Esophagus squamous epithelium (tissue), 5 donors: Measurements from ENCODE around the gene APOBEC3A. TPM values are rescaled to one million over a fixed set of nuclear protein-coding genes. Genes with fewer than 3 reads are reported as not detected.

Experiments
- DNase-seq: peaks from one replicate; lab custom pipeline; 2025; lab: John Stamatoyannopoulos, UW
- H3K27ac ChIP-seq, 4 donors: fragments of 200-600 bp; sonication (generic); one replicate each; pipeline ENCODE4 v1.5.1; 2016 to 2019; ENCODE audit warnings: mild to moderate bottlenecking in 1 of 4
- H3K27me3 ChIP-seq, 4 donors: fragments of 200-600 bp; sonication (generic); 1 replicate in 3 of 4; 2 replicates in 1 of 4; pipeline versions ENCODE4 v1.5.1 to v1.6.0; 2017 to 2021; ENCODE audit warnings: antibody characterized with exemption in 1 of 4
- H3K36me3 ChIP-seq, 3 donors: fragments of 200-600 bp; sonication (generic); one replicate each; pipeline ENCODE4 v1.5.1; 2016 to 2019
- H3K4me1 ChIP-seq, 3 donors: fragments of 200-600 bp; sonication (generic); one replicate each; pipeline ENCODE4 v1.5.1; 2017 to 2019
- H3K4me3 ChIP-seq, 4 donors: fragments of 200-600 bp; sonication (generic); 1 replicate in 3 of 4; 2 replicates in 1 of 4; pipeline ENCODE4 v1.5.1; 2016 to 2019; ENCODE audit warnings: mild to moderate bottlenecking in 2 of 4, moderate library complexity in 1 of 4
- H3K9me3 ChIP-seq, 3 donors: fragments of 200-600 bp; sonication (generic); one replicate each; pipeline ENCODE4 v1.5.1; 2016 to 2019
- CTCF ChIP-seq, 6 experiments: fragments of 450-650 bp in 4 of 6; fragments of 200-600 bp in 2 of 6; sonication (generic) in 2 of 6; IDR thresholded peaks; one replicate each; pipeline ENCODE4 v1.5.1; 2016 to 2019; ENCODE audit warnings: antibody characterized with exemption in 6 of 6, mild to moderate bottlenecking in 4 of 6, moderate library complexity in 4 of 6
- POLR2A ChIP-seq, 4 donors: fragments of 450-650 bp; IDR thresholded peaks; one replicate each; pipeline ENCODE4 v1.6.1; 2017; ENCODE audit warnings: antibody characterized with exemption in 4 of 4, mild to moderate bottlenecking in 4 of 4, moderate library complexity in 3 of 4
- WGBS, 2 donors: methylation state at CpG; one replicate each; pipeline ENCODE4 v1.1.5; 2018; 5-methylcytosine and 5-hydroxymethylcytosine counted together
- intact Hi-C: fragments of 100-400 bp; cut with DNase I; formaldehyde crosslinking; loops from one replicate; pipeline ENCODE4 v1.15.0; 2022
- total RNA-seq, 4 donors: library from RNA; depleted of rRNA; stranded (reverse); fragments of >200 nt; gene quantifications; one replicate each; pipeline ENCODE4 v1.1.0, GENCODE V29; 2016
- donor health status: DM: yes; HTN: yes; CAD: no.

Gene APOBEC3A
- total RNA-seq, 4 donors from 2014 or later, result 0.57 to 27.3 (median 1.3) TPM

- Histone ChIP-seq H3K4me1 (peaks cover 27 to 58% (median 37%) of the 10 kb centered on the region in 3 donors), H3K4me3 (no peak overlapping the region), H3K27ac (peak overlapping the region in 1 of 4 donors; percentile 88), H3K9me3 (no peaks in the 10 kb centered on the region), H3K36me3 (no peaks in the 10 kb centered on the region), H3K27me3 (peaks cover 0 to 12% (median 0%) of the 10 kb centered on the region in 4 donors)
- no peak for DNase-seq
- 63 to 85% methylated on average over 3 to 6 of the region's 7 CpGs for WGBS, 2 donors
- TF ChIP-seq CTCF (IDR thresholded peaks at IDR 0.05), result no peak
- TF ChIP-seq POLR2A (IDR thresholded peaks at IDR 0.05), result no peak
- intact Hi-C loops, result loop anchor here (10.0 kb wide), 1 partner anchor 51 kb away; the partner anchor contains the start of gene CBX6
Observed at GRCh38 chr22:38925571-38926041, 31.8 kb upstream of the APOBEC3A start.

GRCh38 chr22:38927033-38927781, 30.2 kb upstream of the APOBEC3A start:
- TF ChIP-seq CTCF (IDR thresholded peaks at IDR 0.05) (peak; percentile 30 to 62 (median 54)), POLR2A (IDR thresholded peaks at IDR 0.05) (no peak)
- H3K27me3 ChIP-seq, result peaks cover 0 to 12% (median 0%) of the 10 kb centered on the region in 4 donors
- intact Hi-C loops, result loop anchor here (10.0 kb wide), 1 partner anchor 52 kb away; the partner anchor contains the start of gene CBX6
- H3K27ac ChIP-seq, result peak overlapping the region; percentile 36 to 74 (median 68)
- H3K4me3 ChIP-seq, result peak overlapping the region in 3 of 4 donors; percentile 29 to 63 (median 38)
- no peaks in the 10 kb centered on the region for H3K36me3 ChIP-seq
- H3K9me3 ChIP-seq, result no peaks in the 10 kb centered on the region
- no peak for DNase-seq
- H3K4me1 ChIP-seq, result peaks cover 27 to 47% (median 34%) of the 10 kb centered on the region in 3 donors
- WGBS, 2 donors, result 16 to 24% methylated on average over 9 to 23 of the region's 39 CpGs

GRCh38 chr22:38930512-38930911, 26.9 kb upstream of the APOBEC3A start:
- 68 to 71% methylated on average over 3 of the region's 3 CpGs for WGBS, 2 donors
- TF ChIP-seq CTCF (IDR thresholded peaks at IDR 0.05), result no peak
- TF ChIP-seq POLR2A (IDR thresholded peaks at IDR 0.05), result no peak
- intact Hi-C loops, result no loop called here
- H3K4me3 ChIP-seq, result no peak overlapping the region
- H3K27ac ChIP-seq, result no peak overlapping the region
- peaks cover 7 to 31% (median 12%) of the 10 kb centered on the region in 3 donors for H3K4me1 ChIP-seq
- no peak for DNase-seq
- peaks cover 0 to 12% (median 0%) of the 10 kb centered on the region in 4 donors for H3K27me3 ChIP-seq
- no peaks in the 10 kb centered on the region for H3K36me3 ChIP-seq
- no peaks in the 10 kb centered on the region for H3K9me3 ChIP-seq

GRCh38 chr22:38935023-38935422, 22.4 kb upstream of the APOBEC3A start:
- H3K36me3 ChIP-seq, result no peaks in the 10 kb centered on the region
- H3K4me1 ChIP-seq, result peaks cover 0 to 16% (median 0%) of the 10 kb centered on the region in 3 donors
- intact Hi-C loops, result no loop called here
- peak overlapping the region in 2 of 4 donors; percentile 34 to 57 for H3K27ac ChIP-seq
- DNase-seq, result no peak
- H3K27me3 ChIP-seq, result no peaks in the 10 kb centered on the region
- no peak for TF ChIP-seq CTCF (IDR thresholded peaks at IDR 0.05)
- TF ChIP-seq POLR2A (IDR thresholded peaks at IDR 0.05), result no peak
- no peaks in the 10 kb centered on the region for H3K9me3 ChIP-seq
- no peak overlapping the region for H3K4me3 ChIP-seq
- WGBS, 2 donors, result 38 to 41% methylated on average over 4 to 6 of the region's 8 CpGs

GRCh38 chr22:38935616-38936015, 21.8 kb upstream of the APOBEC3A start:
- H3K27ac ChIP-seq, result peak overlapping the region in 2 of 4 donors; percentile 34 to 57
- no peaks in the 10 kb centered on the region for H3K27me3 ChIP-seq
- no peaks in the 10 kb centered on the region for H3K9me3 ChIP-seq
- no peak for DNase-seq
- intact Hi-C loops, result no loop called here
- TF ChIP-seq CTCF (IDR thresholded peaks at IDR 0.05), result no peak
- no peak for TF ChIP-seq POLR2A (IDR thresholded peaks at IDR 0.05)
- peaks cover 0 to 16% (median 0%) of the 10 kb centered on the region in 3 donors for H3K4me1 ChIP-seq
- H3K4me3 ChIP-seq, result no peak overlapping the region
- 83 to 87% methylated on average over 11 to 13 of the region's 13 CpGs for WGBS, 2 donors
- H3K36me3 ChIP-seq, result no peaks in the 10 kb centered on the region
